Ishikawa (cell line): ENCODE data around the gene DALRD3.

Source experiments
- CEBPB ChIP-seq: IDR thresholded peaks from 2 replicates; pipeline ENCODE4 v1.6.1; 2012
- CREB1 ChIP-seq: IDR thresholded peaks from 2 replicates; pipeline ENCODE4 v1.6.1; 2012; ENCODE audit warnings: low read depth
- EGR1 ChIP-seq: IDR thresholded peaks from 2 replicates; pipeline ENCODE4 v1.6.1; 2012
- EP300 ChIP-seq: IDR thresholded peaks from 2 replicates; pipeline ENCODE4 v1.6.1; 2012; ENCODE audit warnings: borderline replicate concordance
- FOXM1 ChIP-seq: IDR thresholded peaks from 2 replicates; pipeline ENCODE4 v1.6.1; 2012; ENCODE audit warnings: low read depth, borderline replicate concordance
- NFIC ChIP-seq: IDR thresholded peaks from 2 replicates; pipeline ENCODE4 v1.6.1; 2012
- RAD21 ChIP-seq: IDR thresholded peaks from 2 replicates; pipeline ENCODE4 v1.6.1; 2012; ENCODE audit warnings: low read depth
- TAF1 ChIP-seq: IDR thresholded peaks from 2 replicates; pipeline ENCODE4 v1.6.1; 2012; ENCODE audit warnings: low read depth, mild to moderate bottlenecking
- TCF12 ChIP-seq: IDR thresholded peaks from 2 replicates; pipeline ENCODE4 v1.6.1; 2012; ENCODE audit warnings: low read depth
- TEAD4 ChIP-seq: IDR thresholded peaks from 2 replicates; pipeline ENCODE4 v1.6.1; 2012
- USF1 ChIP-seq: IDR thresholded peaks from 2 replicates; pipeline ENCODE4 v1.6.1; 2012
- YY1 ChIP-seq: IDR thresholded peaks from 2 replicates; pipeline ENCODE4 v1.6.1; 2012; ENCODE audit warnings: low read depth
- ZBTB7A ChIP-seq: IDR thresholded peaks from 2 replicates; pipeline ENCODE4 v1.6.1; 2012; ENCODE audit warnings: low read depth
- TF ChIP-seq, protein P1 (sequence below): IDR thresholded peaks from 2 replicates; pipeline ENCODE4 v1.6.1; 2012
- TF ChIP-seq, protein P2 (sequence below): IDR thresholded peaks from 2 replicates; pipeline ENCODE4 v1.6.1; 2012; ENCODE audit warnings: low read depth, mild to moderate bottlenecking

DALRD3 gene

GRCh38 chr3:49026536-49026935, 8.2 kb upstream of the DALRD3 start:
- TF ChIP-seq EGR1 (no peak), RAD21 (no peak)

DNA sequence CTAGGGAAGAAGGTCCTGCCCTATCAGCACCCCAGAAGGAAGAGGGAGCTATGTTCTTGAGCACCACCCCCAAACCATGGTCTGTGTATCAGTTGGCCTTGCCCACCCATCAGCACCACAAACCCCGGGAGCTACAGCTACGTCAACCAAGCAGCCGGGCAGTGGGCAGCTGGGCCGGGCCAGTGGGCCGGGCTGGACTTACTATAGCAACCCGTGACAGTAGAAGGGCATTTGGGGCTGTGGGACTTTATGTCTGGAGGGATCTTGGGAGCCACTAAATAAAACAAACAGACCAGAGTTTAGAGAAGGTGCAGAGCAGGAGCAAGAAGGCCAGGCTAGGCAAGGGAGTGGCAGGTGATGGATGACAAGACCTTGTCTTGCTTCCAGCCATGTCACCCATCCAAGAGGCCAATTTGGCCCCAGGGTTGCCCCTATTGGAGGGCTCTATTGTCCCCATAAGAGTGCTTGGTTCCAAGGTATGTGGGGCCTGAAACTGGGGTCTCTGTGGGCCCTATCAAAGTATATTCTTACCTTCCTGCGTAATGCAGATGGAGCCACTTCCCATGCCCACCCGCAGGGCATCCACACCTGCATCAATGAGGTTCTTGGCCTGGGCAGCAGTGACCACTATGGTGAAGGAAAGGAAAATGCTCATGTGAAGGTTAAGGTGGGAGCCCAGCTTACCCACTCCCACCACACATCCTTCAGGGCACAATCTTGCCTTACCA, 7.6 kb upstream of the DALRD3 start:
- TF ChIP-seq YY1 (no peak), RAD21 (no peak), EP300 (no peak), TCF12 (no peak), EGR1 (no peak), TEAD4 (no peak), USF1 (no peak), CREB1 (no peak), NFIC (no peak), TAF1 (no peak), ZBTB7A (no peak), CEBPB (no peak), FOXM1 (no peak)
- TF ChIP-seq, protein P1, sequence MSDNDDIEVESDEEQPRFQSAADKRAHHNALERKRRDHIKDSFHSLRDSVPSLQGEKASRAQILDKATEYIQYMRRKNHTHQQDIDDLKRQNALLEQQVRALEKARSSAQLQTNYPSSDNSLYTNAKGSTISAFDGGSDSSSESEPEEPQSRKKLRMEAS: no peak
- TF ChIP-seq, protein P2, sequence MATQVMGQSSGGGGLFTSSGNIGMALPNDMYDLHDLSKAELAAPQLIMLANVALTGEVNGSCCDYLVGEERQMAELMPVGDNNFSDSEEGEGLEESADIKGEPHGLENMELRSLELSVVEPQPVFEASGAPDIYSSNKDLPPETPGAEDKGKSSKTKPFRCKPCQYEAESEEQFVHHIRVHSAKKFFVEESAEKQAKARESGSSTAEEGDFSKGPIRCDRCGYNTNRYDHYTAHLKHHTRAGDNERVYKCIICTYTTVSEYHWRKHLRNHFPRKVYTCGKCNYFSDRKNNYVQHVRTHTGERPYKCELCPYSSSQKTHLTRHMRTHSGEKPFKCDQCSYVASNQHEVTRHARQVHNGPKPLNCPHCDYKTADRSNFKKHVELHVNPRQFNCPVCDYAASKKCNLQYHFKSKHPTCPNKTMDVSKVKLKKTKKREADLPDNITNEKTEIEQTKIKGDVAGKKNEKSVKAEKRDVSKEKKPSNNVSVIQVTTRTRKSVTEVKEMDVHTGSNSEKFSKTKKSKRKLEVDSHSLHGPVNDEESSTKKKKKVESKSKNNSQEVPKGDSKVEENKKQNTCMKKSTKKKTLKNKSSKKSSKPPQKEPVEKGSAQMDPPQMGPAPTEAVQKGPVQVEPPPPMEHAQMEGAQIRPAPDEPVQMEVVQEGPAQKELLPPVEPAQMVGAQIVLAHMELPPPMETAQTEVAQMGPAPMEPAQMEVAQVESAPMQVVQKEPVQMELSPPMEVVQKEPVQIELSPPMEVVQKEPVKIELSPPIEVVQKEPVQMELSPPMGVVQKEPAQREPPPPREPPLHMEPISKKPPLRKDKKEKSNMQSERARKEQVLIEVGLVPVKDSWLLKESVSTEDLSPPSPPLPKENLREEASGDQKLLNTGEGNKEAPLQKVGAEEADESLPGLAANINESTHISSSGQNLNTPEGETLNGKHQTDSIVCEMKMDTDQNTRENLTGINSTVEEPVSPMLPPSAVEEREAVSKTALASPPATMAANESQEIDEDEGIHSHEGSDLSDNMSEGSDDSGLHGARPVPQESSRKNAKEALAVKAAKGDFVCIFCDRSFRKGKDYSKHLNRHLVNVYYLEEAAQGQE: no peak

DNA sequence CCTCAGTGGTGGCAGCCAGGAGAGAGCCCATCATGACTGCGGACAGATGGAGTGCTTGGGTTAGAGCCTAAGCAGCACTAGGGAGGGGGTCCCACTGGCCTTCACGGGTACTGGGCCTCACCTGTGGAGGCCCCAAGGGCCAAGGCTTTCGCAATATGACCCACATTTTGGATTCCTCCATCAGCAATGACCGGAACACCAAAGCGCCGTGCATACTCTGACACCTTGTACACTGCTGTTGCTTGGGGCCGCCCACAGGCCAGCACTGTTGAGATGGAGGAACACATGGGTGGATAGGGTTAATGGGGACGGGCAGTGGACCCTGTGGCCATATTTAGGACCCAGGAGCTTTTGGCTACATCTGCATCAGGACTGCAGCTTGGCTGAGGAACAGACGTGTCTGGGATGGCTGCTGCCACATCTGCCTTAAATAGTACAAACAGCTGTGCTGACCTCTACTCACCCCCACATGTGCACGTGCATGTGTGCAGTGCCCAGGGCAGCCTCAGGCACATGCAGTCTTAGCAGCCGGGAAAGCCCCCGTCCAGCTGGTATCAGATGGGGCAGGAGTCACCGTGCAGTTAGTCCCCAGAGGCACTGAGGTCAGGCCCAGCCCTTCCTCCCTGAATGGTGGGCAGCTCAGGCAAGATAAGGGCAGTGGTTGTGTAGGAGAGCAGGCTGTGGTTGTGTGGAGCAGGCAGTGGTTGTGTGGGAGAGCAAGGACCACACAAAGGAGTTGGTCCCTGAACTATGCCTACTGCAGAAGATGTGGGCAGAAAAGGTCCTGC, 6.8 kb upstream of the DALRD3 start:
- TF ChIP-seq CREB1 (no peak), RAD21 (no peak), TCF12 (no peak), USF1 (no peak), NFIC (no peak), EP300 (no peak), TAF1 (no peak), FOXM1 (no peak)
- TF ChIP-seq, protein P1: no peak
- TF ChIP-seq, protein P2: no peak

DNA sequence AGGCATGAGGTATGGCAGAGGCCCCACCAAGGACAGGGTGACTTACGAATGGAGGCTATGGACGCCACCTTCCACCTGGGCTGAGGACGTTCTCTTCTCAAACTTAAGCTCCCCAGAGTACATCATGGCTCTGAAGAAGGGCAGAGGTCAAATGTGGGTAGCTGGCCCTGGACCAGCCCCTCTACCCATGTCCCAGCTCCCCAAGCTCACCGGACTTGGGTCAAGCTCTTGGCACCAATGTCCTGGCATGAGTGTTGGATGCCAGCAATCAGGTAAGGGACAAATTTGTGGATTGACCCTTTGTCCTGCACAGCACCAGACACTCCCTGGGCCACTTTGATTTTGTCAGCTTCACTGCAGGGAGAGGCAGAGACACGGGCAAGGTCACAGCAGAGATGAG, 6.1 kb upstream of the DALRD3 start:
- TF ChIP-seq RAD21: no peak

- TF ChIP-seq ZBTB7A (no peak), USF1 (no peak), TEAD4 (no peak), CEBPB (no peak), TCF12 (no peak), YY1 (no peak), NFIC (no peak), EP300 (no peak), EGR1 (no peak), CREB1 (no peak), RAD21 (no peak), TAF1 (no peak), FOXM1 (no peak)
- TF ChIP-seq, protein P2: no peak
- TF ChIP-seq, protein P1: no peak
Measured at GRCh38 chr3:49023775-49024174, 5.4 kb upstream of the DALRD3 start.
